Left ventricle myocardium inferior (tissue), 1 donor: ENCODE results near the gene FA2H. TPM values are rescaled to one million over a fixed set of nuclear protein-coding genes. Genes with fewer than 3 reads are reported as not detected.
"Not testable (repeated sequence)": the region's sequence is repeated elsewhere in the genome, so short reads cannot be mapped to it uniquely, and the experiment has no call there.

Experiments
- DNase-seq: peaks from one replicate; pipeline ENCODE4 v3.0.0-alpha.2; 2020
- H3K27ac ChIP-seq: fragments of 200-600 bp; replicated peaks from 2 replicates; pipeline ENCODE4 v1.8.0; 2021
- H3K27me3 ChIP-seq: fragments of 200-600 bp; 2 replicates; pipeline ENCODE4 v1.8.0; 2021; ENCODE audit warnings: low read depth
- H3K36me3 ChIP-seq: fragments of 200-600 bp; 2 replicates; pipeline ENCODE4 v1.8.0; 2021
- H3K4me1 ChIP-seq: fragments of 200-600 bp; 2 replicates; pipeline ENCODE4 v1.8.0; 2021
- H3K4me3 ChIP-seq: fragments of 200-600 bp; 2 replicates; pipeline ENCODE4 v1.8.0; 2021; ENCODE audit warnings: mild to moderate bottlenecking, moderate library complexity
- H3K9me3 ChIP-seq: fragments of 200-600 bp; replicated peaks from 2 replicates; pipeline ENCODE4 v1.8.0; 2021
- CTCF ChIP-seq: fragments of 200-600 bp; IDR thresholded peaks from 2 replicates; pipeline ENCODE4 v1.8.0; 2021; ENCODE audit warnings: antibody characterized with exemption, mild to moderate bottlenecking, borderline replicate concordance
- intact Hi-C: fragments of 100-400 bp; cut with micrococcal nuclease; formaldehyde crosslinking; loops from one replicate; pipeline ENCODE4 v1.11.0; 2022
- total RNA-seq: library from RNA; stranded (reverse); fragmentation: NEBNext Ultra II Directional; extraction: Animal tissue kit (Norgen Biotek cat#: 25700); gene quantifications from one replicate; pipeline ENCODE4 v1.2.1, GENCODE V29; 2021
- donor health status: DM: no; HTN: yes; CAD: no; lungs with severe emphysema.

The FA2H gene
- total RNA-seq, 1 donor from 2014 or later, result not detected

GRCh38 chr16:74769586-74770190 is 4.9 kb downstream of the FA2H start:
- H3K36me3 ChIP-seq, result no peaks in the 10 kb centered on the region
- no peak overlapping the region for H3K4me3 ChIP-seq
- no peak for TF ChIP-seq CTCF
- no peak overlapping the region for H3K27ac ChIP-seq
- no peaks in the 10 kb centered on the region for H3K9me3 ChIP-seq
- intact Hi-C loops, result no loop called here
- peaks cover 97% of the 10 kb centered on the region for H3K27me3 ChIP-seq
- DNase-seq, result no peak
- H3K4me1 ChIP-seq, result peaks cover 8% of the 10 kb centered on the region

GRCh38 chr16:74768239-74768638 is 6.4 kb downstream of the FA2H start:
- no peaks in the 10 kb centered on the region for H3K4me1 ChIP-seq
- H3K27ac ChIP-seq, result no peak overlapping the region
- no peak overlapping the region for H3K4me3 ChIP-seq
- no peak for DNase-seq
- no peaks in the 10 kb centered on the region for H3K36me3 ChIP-seq
- no peaks in the 10 kb centered on the region for H3K9me3 ChIP-seq
- H3K27me3 ChIP-seq, result peaks cover 94% of the 10 kb centered on the region
- TF ChIP-seq CTCF, result no peak
- intact Hi-C loops, result no loop called here

GRCh38 chr16:74767749-74768148 is 6.9 kb downstream of the FA2H start:
- intact Hi-C loops, result no loop called here
- H3K4me1 ChIP-seq, result no peaks in the 10 kb centered on the region
- DNase-seq, result no peak
- TF ChIP-seq CTCF, result no peak
- H3K36me3 ChIP-seq, result no peaks in the 10 kb centered on the region
- peaks cover 94% of the 10 kb centered on the region for H3K27me3 ChIP-seq
- H3K9me3 ChIP-seq, result no peaks in the 10 kb centered on the region
- no peak overlapping the region for H3K27ac ChIP-seq
- H3K4me3 ChIP-seq, result no peak overlapping the region

GRCh38 chr16:74766729-74767128 is 7.9 kb downstream of the FA2H start:
- H3K4me1 ChIP-seq, result no peaks in the 10 kb centered on the region
- intact Hi-C loops, result no loop called here
- no peaks in the 10 kb centered on the region for H3K36me3 ChIP-seq
- H3K4me3 ChIP-seq, result no peak overlapping the region
- no peak overlapping the region for H3K27ac ChIP-seq
- peaks cover 86% of the 10 kb centered on the region for H3K27me3 ChIP-seq
- no peak for TF ChIP-seq CTCF
- no peak for DNase-seq
- H3K9me3 ChIP-seq, result no peaks in the 10 kb centered on the region

GRCh38 chr16:74764184-74764583 is 10.4 kb downstream of the FA2H start:
- H3K27me3 ChIP-seq, result peaks cover 82% of the 10 kb centered on the region
- H3K27ac ChIP-seq, DNase-seq, H3K4me3 ChIP-seq, intact Hi-C loops, H3K9me3 ChIP-seq, H3K36me3 ChIP-seq, H3K4me1 ChIP-seq: not testable (repeated sequence)

- no peak for DNase-seq
- Histone ChIP-seq H3K4me3 (no peak overlapping the region), H3K9me3 (no peaks in the 10 kb centered on the region), H3K27me3 (peaks cover 73% of the 10 kb centered on the region), H3K27ac (no peak overlapping the region), H3K4me1 (no peaks in the 10 kb centered on the region), H3K36me3 (no peaks in the 10 kb centered on the region)
- TF ChIP-seq CTCF, result no peak
- intact Hi-C loops, result no loop called here
Measured at GRCh38 chr16:74761665-74762064, 13.0 kb downstream of the FA2H start.
